Measurements from ENCODE around the gene PHACTR4.
A peak's percentile ranks its signal among the peaks of the same experiment; 100 is the strongest.

Gene PHACTR4

DNA sequence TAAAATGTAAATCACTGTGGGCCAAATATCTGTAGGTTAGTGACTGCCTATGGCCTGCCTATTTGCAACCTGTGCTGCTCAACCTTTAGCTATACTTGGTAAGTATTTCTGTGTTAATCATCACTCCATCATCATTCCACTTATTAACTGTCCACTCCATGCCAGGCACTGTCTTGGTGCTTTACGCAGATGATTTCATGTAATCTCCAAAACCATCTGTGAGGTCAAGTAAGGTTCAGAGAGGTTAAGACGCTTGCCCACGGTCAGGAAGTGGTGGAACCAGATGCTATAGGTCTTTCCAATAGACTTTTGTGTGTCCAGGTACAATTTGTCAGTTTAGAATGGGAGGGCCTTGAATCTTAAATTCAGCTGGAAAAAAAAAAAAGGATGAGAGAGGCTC lies 10.8 kb upstream of the PHACTR4 start (continued):
- TF ChIP-seq, protein P1, sequence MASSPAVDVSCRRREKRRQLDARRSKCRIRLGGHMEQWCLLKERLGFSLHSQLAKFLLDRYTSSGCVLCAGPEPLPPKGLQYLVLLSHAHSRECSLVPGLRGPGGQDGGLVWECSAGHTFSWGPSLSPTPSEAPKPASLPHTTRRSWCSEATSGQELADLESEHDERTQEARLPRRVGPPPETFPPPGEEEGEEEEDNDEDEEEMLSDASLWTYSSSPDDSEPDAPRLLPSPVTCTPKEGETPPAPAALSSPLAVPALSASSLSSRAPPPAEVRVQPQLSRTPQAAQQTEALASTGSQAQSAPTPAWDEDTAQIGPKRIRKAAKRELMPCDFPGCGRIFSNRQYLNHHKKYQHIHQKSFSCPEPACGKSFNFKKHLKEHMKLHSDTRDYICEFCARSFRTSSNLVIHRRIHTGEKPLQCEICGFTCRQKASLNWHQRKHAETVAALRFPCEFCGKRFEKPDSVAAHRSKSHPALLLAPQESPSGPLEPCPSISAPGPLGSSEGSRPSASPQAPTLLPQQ (tag by site-specific recombination; IDR thresholded peaks at IDR 0.05), result no peak
- no peak for TF ChIP-seq GLIS1 (tag by site-specific recombination; IDR thresholded peaks at IDR 0.05)
- TF ChIP-seq ZNF2 (tag by site-specific recombination; IDR thresholded peaks at IDR 0.05), result no peak
- no peak for TF ChIP-seq ZNF792 (tag by site-specific recombination; IDR thresholded peaks at IDR 0.05)
- TF ChIP-seq ZNF785 (tag by site-specific recombination; IDR thresholded peaks at IDR 0.05), result no peak
- TF ChIP-seq ZNF677 (tag by site-specific recombination; IDR thresholded peaks at IDR 0.05), result no peak

DNA sequence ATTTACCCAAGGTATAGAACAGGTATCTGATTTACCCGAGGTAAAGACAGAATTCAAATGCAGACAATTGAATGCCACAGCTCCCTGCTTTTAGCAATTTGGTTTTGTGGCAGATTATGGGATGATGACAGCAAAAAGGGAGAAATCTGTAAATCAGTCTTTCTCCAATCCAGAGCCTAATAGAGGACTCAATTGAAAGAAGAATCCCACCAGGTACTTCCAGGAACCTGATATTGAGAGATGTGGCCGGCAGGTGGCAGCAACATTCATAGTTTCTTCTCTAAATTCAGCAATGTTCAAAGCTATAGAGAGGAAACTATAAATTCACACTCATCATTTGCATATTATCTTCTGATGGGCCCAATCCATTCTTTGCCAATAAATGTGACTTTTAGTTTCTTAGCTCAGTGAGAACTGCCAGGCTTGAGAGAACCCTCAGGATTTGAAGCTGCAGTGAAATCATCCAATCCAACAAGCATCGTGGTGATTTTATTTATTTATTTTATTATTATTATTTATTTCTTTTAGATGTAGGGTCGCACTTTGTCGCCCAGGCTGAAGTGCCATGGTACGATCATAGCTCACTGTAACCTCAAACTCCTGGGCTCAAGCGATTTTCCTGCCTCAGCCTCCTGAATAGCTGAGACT lies 9.8 kb upstream of the PHACTR4 start:
- H3K27ac ChIP-seq (ENCODE audit: extremely low read depth, low read depth, low read length), result no peak overlapping the region
- TF ChIP-seq, protein P2, sequence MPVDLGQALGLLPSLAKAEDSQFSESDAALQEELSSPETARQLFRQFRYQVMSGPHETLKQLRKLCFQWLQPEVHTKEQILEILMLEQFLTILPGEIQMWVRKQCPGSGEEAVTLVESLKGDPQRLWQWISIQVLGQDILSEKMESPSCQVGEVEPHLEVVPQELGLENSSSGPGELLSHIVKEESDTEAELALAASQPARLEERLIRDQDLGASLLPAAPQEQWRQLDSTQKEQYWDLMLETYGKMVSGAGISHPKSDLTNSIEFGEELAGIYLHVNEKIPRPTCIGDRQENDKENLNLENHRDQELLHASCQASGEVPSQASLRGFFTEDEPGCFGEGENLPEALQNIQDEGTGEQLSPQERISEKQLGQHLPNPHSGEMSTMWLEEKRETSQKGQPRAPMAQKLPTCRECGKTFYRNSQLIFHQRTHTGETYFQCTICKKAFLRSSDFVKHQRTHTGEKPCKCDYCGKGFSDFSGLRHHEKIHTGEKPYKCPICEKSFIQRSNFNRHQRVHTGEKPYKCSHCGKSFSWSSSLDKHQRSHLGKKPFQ (tag by site-specific recombination; IDR thresholded peaks at IDR 0.05), result 0 out of 2 replicates have a peak, but pooled peaks have one; percentile 40
- no peak for TF ChIP-seq SCRT2 (tag by site-specific recombination; IDR thresholded peaks at IDR 0.05)
- TF ChIP-seq ZEB2 (tag by site-specific recombination; IDR thresholded peaks at IDR 0.05), result peak; percentile 47; the same call in 1 of the 2 replicates
- TF ChIP-seq, protein P1 (tag by site-specific recombination; IDR thresholded peaks at IDR 0.05), result no peak
- TF ChIP-seq YY1 (tag by site-specific recombination; IDR thresholded peaks at IDR 0.05), result no peak
- 0 out of 2 replicates have a peak, but pooled peaks have one; percentile 21 for TF ChIP-seq ZNF184 (tag by site-specific recombination; IDR thresholded peaks at IDR 0.05)
- TF ChIP-seq, protein P3, sequence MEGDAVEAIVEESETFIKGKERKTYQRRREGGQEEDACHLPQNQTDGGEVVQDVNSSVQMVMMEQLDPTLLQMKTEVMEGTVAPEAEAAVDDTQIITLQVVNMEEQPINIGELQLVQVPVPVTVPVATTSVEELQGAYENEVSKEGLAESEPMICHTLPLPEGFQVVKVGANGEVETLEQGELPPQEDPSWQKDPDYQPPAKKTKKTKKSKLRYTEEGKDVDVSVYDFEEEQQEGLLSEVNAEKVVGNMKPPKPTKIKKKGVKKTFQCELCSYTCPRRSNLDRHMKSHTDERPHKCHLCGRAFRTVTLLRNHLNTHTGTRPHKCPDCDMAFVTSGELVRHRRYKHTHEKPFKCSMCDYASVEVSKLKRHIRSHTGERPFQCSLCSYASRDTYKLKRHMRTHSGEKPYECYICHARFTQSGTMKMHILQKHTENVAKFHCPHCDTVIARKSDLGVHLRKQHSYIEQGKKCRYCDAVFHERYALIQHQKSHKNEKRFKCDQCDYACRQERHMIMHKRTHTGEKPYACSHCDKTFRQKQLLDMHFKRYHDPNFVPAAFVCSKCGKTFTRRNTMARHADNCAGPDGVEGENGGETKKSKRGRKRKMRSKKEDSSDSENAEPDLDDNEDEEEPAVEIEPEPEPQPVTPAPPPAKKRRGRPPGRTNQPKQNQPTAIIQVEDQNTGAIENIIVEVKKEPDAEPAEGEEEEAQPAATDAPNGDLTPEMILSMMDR (tag by site-specific recombination; IDR thresholded peaks at IDR 0.05), result 0 out of 2 replicates have a peak, but pooled peaks have one; percentile 20
- TF ChIP-seq ZNF664 (tag by site-specific recombination; IDR thresholded peaks at IDR 0.05), result 0 out of 2 replicates have a peak, but pooled peaks have one; percentile 8
- TF ChIP-seq, protein P4, sequence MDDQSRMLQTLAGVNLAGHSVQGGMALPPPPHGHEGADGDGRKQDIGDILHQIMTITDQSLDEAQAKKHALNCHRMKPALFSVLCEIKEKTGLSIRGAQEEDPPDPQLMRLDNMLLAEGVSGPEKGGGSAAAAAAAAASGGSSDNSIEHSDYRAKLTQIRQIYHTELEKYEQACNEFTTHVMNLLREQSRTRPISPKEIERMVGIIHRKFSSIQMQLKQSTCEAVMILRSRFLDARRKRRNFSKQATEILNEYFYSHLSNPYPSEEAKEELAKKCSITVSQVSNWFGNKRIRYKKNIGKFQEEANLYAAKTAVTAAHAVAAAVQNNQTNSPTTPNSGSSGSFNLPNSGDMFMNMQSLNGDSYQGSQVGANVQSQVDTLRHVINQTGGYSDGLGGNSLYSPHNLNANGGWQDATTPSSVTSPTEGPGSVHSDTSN (CRISPR knock-in tag; IDR thresholded peaks at IDR 0.05), result no peak
- TF ChIP-seq ZNF654 (tag by site-specific recombination; IDR thresholded peaks at IDR 0.05; ENCODE audit: low read depth), result peak; percentile 73
- TF ChIP-seq, protein P5, sequence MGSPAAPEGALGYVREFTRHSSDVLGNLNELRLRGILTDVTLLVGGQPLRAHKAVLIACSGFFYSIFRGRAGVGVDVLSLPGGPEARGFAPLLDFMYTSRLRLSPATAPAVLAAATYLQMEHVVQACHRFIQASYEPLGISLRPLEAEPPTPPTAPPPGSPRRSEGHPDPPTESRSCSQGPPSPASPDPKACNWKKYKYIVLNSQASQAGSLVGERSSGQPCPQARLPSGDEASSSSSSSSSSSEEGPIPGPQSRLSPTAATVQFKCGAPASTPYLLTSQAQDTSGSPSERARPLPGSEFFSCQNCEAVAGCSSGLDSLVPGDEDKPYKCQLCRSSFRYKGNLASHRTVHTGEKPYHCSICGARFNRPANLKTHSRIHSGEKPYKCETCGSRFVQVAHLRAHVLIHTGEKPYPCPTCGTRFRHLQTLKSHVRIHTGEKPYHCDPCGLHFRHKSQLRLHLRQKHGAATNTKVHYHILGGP (tag by site-specific recombination; IDR thresholded peaks at IDR 0.05), result no peak
- TF ChIP-seq ZNF394 (tag by site-specific recombination; IDR thresholded peaks at IDR 0.05; ENCODE audit: borderline replicate concordance), result peak; percentile 16; the same call in 1 of the 2 replicates
- ChIA-PET CTCF (interaction anchor here (0.5 to 3.4 kb wide), 42 partner anchors 9 to 518 kb away, joined by 3 to 31 read pairs (median 4); partner anchors contain the start of genes MED18 and PHACTR4), POLR2A (interaction anchor here (0.6 to 1.7 kb wide), 6 partner anchors 10 to 243 kb away, joined by 3 to 11 read pairs (median 4); partner anchors contain the start of genes PHACTR4 and SESN2)
- no peak overlapping the region for H3K4me3 ChIP-seq (ENCODE audit: low read depth, low read length)
- H3K36me3 ChIP-seq (ENCODE audit: control insufficient read depth in 2 of 2, insufficient read depth in 1 of 2, low read length in 2 of 2), result no peaks in the 10 kb centered on the region
- H3K9me3 ChIP-seq (ENCODE audit: control insufficient read depth, insufficient read depth, low read depth, low read length), result no peaks in the 10 kb centered on the region
- H3K4me1 ChIP-seq (ENCODE audit: control insufficient read depth, insufficient read depth, low read length), result no peaks in the 10 kb centered on the region

All from HEK293 (cell line).